AG08396 (cell line): ENCODE data around the gene PRRT1.
"Not testable (repeated sequence)": the region's sequence is repeated elsewhere in the genome, so short reads cannot be mapped to it uniquely, and the experiment has no call there.

ENCODE experiments used
- DNase-seq: peaks from one replicate; pipeline ENCODE4 v3.0.0; 2012; ENCODE audit warnings: low spot score, mixed read lengths

The PRRT1 gene

DNA sequence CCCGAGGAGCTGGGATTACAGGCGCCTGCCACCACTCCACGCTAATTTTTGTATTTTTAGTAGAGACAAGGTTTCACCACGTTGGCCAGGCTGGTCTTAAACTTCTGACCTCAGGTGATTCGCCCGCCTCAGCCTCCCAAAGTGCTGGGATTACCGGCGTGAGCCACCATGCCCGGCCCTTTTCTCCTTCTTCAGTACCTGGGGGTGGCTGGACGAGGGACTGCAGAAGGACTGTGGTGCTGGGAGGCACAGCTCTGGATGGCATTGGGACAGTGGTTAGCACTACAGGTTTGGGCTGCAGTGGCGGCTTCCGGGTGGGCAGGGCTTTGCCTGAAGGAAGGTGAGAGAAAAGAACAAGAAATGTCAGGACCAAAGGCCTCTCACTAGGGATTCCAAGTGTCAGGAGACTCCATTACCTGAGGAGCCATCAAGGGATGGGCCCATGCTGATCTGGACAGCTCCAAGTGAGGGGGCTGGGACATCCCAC is 31.1 kb downstream of the PRRT1 start:
- DNase-seq: no peak

DNA sequence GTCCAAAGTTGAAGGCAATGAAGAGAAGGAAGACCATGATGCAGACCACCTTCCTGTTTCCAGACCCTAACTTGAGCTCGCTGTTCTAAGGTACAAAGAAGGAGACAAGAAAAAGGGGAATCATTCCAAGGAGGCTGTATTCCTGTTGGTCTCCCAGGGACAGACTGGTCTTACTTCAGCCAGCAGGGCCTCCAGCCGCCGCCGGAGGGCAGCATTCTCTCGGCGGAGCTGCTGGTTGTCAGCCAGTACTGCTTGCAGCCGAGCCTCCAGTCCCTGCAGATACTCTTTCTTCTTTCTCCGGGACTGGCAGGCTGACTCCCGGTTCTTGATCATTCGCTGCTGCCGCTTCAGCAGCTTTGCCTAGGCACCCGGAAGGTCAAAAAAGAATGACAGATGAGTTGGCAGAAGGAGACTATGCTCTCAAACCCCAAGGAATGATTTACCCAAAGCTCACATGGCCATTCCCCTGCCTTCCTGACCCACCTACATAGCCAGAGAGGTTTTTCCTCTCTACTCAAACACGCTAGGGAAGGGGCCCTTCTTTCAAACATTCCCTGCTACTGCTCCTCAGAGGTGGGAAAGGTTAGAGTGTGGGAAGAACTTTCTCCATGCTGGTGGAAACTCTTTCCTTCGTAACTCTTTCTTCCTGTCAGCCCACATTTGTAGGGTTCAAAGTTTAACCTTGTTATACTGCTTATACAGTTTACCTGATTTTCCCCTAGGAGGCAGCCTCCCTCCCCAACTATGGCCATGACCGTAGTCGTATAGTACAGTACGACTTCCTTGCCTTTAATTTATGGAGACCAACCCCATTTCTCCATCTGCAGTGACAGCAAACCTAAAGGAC is 32.7 kb downstream of the PRRT1 start:
- peak; percentile 81 for DNase-seq

DNA sequence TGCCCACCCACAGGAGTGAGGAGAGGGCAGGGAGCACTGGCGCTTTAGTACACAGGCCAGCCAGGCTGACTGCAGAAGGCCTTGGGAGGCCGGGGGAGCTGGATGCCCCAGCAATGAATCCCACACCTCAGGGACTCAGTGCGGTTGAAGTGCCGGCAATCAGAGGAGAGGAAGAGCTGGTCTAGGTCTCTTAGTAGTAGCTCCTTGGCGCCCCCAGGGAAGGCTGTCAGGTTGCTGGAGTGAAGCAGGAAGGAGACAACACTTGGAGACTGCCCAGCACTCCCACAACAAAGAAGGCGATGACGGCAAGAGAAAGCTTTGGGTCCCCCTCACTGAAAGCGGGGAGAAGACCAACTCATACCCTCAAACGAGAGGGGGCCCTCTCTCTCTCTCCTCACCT is 34.3 kb downstream of the PRRT1 start:
- DNase-seq: no peak

- no peak for DNase-seq
These were observed 35.1 kb downstream of the PRRT1 start for GRCh38 chr6:32116674-32117073.

- DNase-seq: no peak
These were observed 36.1 kb downstream of the PRRT1 start for GRCh38 chr6:32115623-32116022.

GRCh38 chr6:32114796-32115195 is 36.9 kb downstream of the PRRT1 start:
- DNase-seq: no peak

DNA sequence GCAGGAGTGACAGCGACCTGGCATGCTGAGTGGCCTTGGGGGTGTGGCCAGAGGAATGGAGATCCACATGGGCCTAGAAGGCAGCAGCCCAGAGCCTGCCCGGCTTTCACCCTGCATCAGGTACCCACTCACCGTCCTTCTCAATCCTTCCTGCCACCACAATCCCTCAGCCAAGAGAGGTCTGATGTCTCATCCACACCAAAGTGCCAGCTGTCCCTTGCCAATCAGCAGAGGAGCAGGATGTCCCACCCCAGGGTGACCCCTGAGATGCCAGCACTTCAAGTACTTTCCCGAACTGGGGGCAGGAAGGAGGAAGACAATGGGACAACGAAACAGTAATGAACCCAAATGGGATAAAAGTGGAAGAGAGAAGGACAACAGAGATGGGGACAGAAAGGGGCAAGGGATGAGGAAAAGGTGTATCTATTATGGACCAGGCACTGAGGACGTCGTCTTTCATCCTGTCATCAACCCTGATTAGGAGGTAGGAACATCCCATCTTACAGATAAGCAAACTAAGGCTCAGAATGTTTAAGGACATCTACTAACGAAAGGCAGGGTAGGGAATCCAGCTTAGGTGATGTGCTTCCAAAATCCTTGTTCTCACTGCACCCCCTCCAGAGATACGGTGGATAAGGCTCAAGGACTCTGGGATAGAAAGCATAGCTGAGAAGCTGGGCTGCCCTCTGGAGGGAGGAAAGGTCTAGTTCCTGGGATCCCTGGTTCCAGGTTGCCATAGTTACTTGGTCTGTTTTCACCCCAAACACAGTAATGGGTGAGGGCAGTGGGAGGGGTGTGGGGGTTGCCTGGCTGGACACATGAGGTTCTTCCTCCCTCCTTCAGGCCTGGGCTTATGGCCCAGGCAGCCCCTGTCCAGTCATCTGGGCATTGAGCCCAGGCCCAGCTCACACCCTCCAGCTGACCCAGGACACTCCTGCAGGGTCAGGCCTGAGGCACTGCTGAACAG is 38.1 kb downstream of the PRRT1 start:
- peak; percentile 90 for DNase-seq

DNA sequence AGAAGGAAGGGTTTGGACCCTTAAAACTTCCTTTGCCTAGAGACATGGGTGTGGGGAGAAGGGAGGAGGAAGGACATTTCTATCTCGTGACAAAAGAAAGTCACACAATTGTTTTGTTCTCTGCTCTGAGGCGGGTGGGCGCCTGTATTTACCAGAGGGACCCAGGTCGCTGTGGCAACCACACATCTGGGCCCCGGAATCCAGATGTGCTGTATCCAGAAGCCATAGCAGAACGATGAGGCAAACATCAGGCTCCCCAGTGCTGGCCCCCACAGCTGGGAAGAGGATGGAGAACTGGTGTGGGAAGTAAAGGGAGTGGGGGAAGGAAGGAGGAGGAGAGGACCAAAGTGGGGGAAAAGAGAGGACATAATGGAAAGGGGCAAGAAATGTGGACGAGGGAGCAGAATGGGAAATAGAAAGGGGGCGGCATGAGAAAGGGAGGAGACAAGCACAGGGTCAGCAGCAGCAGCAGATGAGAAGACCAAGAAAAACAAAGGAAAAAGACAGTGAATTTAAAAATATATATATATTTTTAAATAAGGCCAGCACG is 39.2 kb downstream of the PRRT1 start:
- no peak for DNase-seq

DNA sequence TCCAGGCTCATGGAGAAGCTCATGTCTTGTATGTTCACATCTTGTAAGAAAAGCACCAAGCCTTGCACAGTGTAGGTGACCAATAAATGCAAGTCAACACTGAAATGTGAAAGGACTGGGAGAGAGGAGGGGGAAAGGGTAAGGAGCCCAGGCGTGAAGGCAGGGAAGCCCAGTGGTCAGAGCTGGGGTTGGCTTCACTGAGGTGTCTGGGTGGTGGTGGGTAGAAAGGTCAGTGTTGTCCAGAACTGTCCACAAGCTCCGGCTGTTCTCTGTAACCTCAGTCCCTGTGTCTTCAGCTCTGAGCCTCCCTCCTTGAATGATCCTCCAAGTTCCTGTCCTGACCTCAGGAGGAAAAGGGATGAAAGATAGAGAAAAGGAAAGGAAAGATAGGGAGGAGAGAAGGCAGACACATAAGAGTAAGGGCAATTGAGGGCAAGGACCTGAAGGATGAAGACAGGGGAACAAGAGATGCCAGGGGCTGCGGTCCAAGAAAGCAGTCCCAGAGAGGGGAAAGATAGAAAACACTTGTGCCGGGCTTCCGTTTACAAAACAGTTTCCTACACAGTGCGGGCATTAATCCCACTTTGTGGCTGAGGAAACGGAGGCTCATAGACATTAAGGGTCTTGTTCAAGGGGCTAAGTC is 40.2 kb downstream of the PRRT1 start:
- no peak for DNase-seq

GRCh38 chr6:32110632-32111031 is 41.1 kb downstream of the PRRT1 start:
- no peak for DNase-seq

- DNase-seq: no peak
These were observed 42.0 kb downstream of the PRRT1 start for GRCh38 chr6:32109765-32110160.

- no peak for DNase-seq
These were observed 42.5 kb downstream of the PRRT1 start, which contains the start of gene TNXB for GRCh38 chr6:32109114-32109764. Gene TNXB (minus strand): TSS chr6:32109338. CDS start chr6:32098198, 11,140 bp downstream.

DNA sequence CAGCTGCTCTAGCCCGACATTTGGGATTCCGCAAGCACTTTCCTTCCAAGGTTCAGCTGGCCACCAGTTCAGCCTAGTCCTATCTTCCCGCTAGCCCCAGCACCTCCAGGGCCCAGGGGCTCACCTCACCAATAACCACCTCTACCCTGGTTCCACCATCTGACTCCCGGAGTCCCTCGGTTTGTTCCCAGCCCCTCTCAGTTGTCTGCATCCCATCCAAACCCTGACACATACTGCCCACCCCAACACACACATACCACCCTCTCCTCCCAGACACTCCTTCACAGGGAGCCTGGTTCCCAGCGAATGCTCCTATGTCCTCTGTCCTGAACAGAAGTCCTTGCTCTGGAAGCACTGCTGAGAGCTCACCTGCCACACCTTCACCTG is 43.0 kb downstream of the PRRT1 start:
- DNase-seq: no peak

- DNase-seq: peak; percentile 65
These were observed 43.6 kb downstream of the PRRT1 start for GRCh38 chr6:32108094-32108627.

GRCh38 chr6:32107406-32107805 is 44.3 kb downstream of the PRRT1 start:
- no peak for DNase-seq

GRCh38 chr6:32105433-32105832 is 46.3 kb downstream of the PRRT1 start:
- peak; percentile 69 for DNase-seq

GRCh38 chr6:32102255-32102654 is 49.5 kb downstream of the PRRT1 start:
- DNase-seq: no peak

DNA sequence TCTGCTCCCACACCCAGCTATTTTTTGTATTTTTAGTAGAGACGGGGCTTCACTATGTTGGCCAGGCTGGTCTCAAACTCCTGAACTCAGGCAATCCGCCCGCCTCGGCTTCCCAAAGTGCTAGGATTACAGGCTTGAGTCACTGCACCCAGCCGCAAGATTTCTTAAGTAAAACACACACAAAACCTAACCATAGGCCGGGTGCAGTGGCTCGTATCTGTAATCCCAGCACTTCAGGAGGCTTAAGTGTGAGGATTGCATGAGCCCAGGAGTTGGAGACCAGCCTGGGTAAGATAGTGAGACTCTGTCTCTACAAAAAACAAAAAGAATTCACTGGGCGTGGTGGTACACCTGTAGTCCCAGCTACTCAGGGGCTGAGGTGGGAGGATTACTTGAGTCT is 51.5 kb downstream of the PRRT1 start:
- not testable (repeated sequence) for DNase-seq
